ENCODE results near the gene TBC1D7.

TBC1D7 gene

GRCh38 chr6:13328076-13328874, at the start of gene TBC1D7:
TBC1D7 (minus strand) TSS chr6:13328537; CDS start chr6:13326898, 1,639 bp downstream.
- peaks cover 30% of the 10 kb centered on the region for H3K4me1 Mint-ChIP-seq (ENCODE audit: low read depth)
- peak within 1 kb of the TSS; percentile 94 for H3K4me3 Mint-ChIP-seq
- peak within 1 kb of the TSS; percentile 95 for H3K27ac Mint-ChIP-seq
- H3K9me3 Mint-ChIP-seq (ENCODE audit: low read depth): no peaks in the 10 kb centered on the region
- peaks cover 7% of the 10 kb centered on the region for H3K36me3 Mint-ChIP-seq
- H3K27me3 Mint-ChIP-seq: no peaks in the 10 kb centered on the region

GRCh38 chr6:13377054-13377758, 48.9 kb upstream of the TBC1D7 start:
- peaks cover 23% of the 10 kb centered on the region for H3K4me1 Mint-ChIP-seq (ENCODE audit: low read depth)
- H3K27ac Mint-ChIP-seq: no peak overlapping the region
- no peaks in the 10 kb centered on the region for H3K9me3 Mint-ChIP-seq (ENCODE audit: low read depth)
- H3K4me3 Mint-ChIP-seq: no peak overlapping the region
- H3K27me3 Mint-ChIP-seq: no peaks in the 10 kb centered on the region
- H3K36me3 Mint-ChIP-seq: peaks cover 5% of the 10 kb centered on the region

GRCh38 chr6:13375360-13375878, 47.1 kb upstream of the TBC1D7 start:
- peaks cover 5% of the 10 kb centered on the region for H3K36me3 Mint-ChIP-seq
- peak overlapping the region; percentile 44 for H3K4me3 Mint-ChIP-seq
- H3K27ac Mint-ChIP-seq: peak overlapping the region; percentile 78
- no peaks in the 10 kb centered on the region for H3K9me3 Mint-ChIP-seq (ENCODE audit: low read depth)
- H3K4me1 Mint-ChIP-seq (ENCODE audit: low read depth): peaks cover 23% of the 10 kb centered on the region
- no peaks in the 10 kb centered on the region for H3K27me3 Mint-ChIP-seq

- H3K36me3 Mint-ChIP-seq: peaks cover 4% of the 10 kb centered on the region
- no peak overlapping the region for H3K27ac Mint-ChIP-seq
- H3K9me3 Mint-ChIP-seq (ENCODE audit: low read depth): no peaks in the 10 kb centered on the region
- peaks cover 23% of the 10 kb centered on the region for H3K4me1 Mint-ChIP-seq (ENCODE audit: low read depth)
- no peaks in the 10 kb centered on the region for H3K27me3 Mint-ChIP-seq
- no peak overlapping the region for H3K4me3 Mint-ChIP-seq
These were observed 45.6 kb upstream of the TBC1D7 start for GRCh38 chr6:13373919-13374318.

- Mint-ChIP-seq H3K27me3 (no peaks in the 10 kb centered on the region), H3K4me1 (ENCODE audit: low read depth) (peaks cover 23% of the 10 kb centered on the region), H3K9me3 (ENCODE audit: low read depth) (no peaks in the 10 kb centered on the region), H3K27ac (no peak overlapping the region), H3K4me3 (no peak overlapping the region), H3K36me3 (peaks cover 3% of the 10 kb centered on the region)
These were observed 45.1 kb upstream of the TBC1D7 start for GRCh38 chr6:13373488-13373886.

GRCh38 chr6:13372688-13373487, 44.6 kb upstream of the TBC1D7 start:
- Mint-ChIP-seq H3K9me3 (ENCODE audit: low read depth) (no peaks in the 10 kb centered on the region), H3K4me3 (no peak overlapping the region), H3K36me3 (peaks cover 3% of the 10 kb centered on the region), H3K27ac (no peak overlapping the region), H3K27me3 (no peaks in the 10 kb centered on the region), H3K4me1 (ENCODE audit: low read depth) (peaks cover 23% of the 10 kb centered on the region)

GRCh38 chr6:13372076-13372475, 43.7 kb upstream of the TBC1D7 start:
- peaks cover 3% of the 10 kb centered on the region for H3K36me3 Mint-ChIP-seq
- H3K9me3 Mint-ChIP-seq (ENCODE audit: low read depth): no peaks in the 10 kb centered on the region

GRCh38 chr6:13371421-13372072, 43.2 kb upstream of the TBC1D7 start:
- peaks cover 23% of the 10 kb centered on the region for H3K4me1 Mint-ChIP-seq (ENCODE audit: low read depth)
- H3K9me3 Mint-ChIP-seq (ENCODE audit: low read depth): no peaks in the 10 kb centered on the region
- H3K27ac Mint-ChIP-seq: no peak overlapping the region
- H3K4me3 Mint-ChIP-seq: no peak overlapping the region
- peaks cover 3% of the 10 kb centered on the region for H3K36me3 Mint-ChIP-seq
- no peaks in the 10 kb centered on the region for H3K27me3 Mint-ChIP-seq

More at GRCh38 chr6:13372076-13372475, 43.7 kb upstream of the TBC1D7 start:
- no peak overlapping the region for H3K27ac Mint-ChIP-seq
- peaks cover 23% of the 10 kb centered on the region for H3K4me1 Mint-ChIP-seq (ENCODE audit: low read depth)
- H3K4me3 Mint-ChIP-seq: no peak overlapping the region
- H3K27me3 Mint-ChIP-seq: no peaks in the 10 kb centered on the region

- peaks cover 19% of the 10 kb centered on the region for H3K4me1 Mint-ChIP-seq (ENCODE audit: low read depth)
- H3K9me3 Mint-ChIP-seq (ENCODE audit: low read depth): no peaks in the 10 kb centered on the region
- no peaks in the 10 kb centered on the region for H3K27me3 Mint-ChIP-seq
- H3K27ac Mint-ChIP-seq: no peak overlapping the region
- H3K4me3 Mint-ChIP-seq: no peak overlapping the region
- H3K36me3 Mint-ChIP-seq: peaks cover 3% of the 10 kb centered on the region
These were observed 42.3 kb upstream of the TBC1D7 start for GRCh38 chr6:13370623-13371022.

- H3K9me3 Mint-ChIP-seq (ENCODE audit: low read depth): no peaks in the 10 kb centered on the region
- no peaks in the 10 kb centered on the region for H3K27me3 Mint-ChIP-seq
- no peak overlapping the region for H3K4me3 Mint-ChIP-seq
- peaks cover 11% of the 10 kb centered on the region for H3K4me1 Mint-ChIP-seq (ENCODE audit: low read depth)
- no peak overlapping the region for H3K27ac Mint-ChIP-seq
- peaks cover 3% of the 10 kb centered on the region for H3K36me3 Mint-ChIP-seq
These were observed 41.3 kb upstream of the TBC1D7 start for GRCh38 chr6:13369591-13369990.

GRCh38 chr6:13368731-13369115, 40.4 kb upstream of the TBC1D7 start:
- Mint-ChIP-seq H3K27me3 (no peaks in the 10 kb centered on the region), H3K4me3 (no peak overlapping the region), H3K27ac (no peak overlapping the region), H3K36me3 (peaks cover 3% of the 10 kb centered on the region), H3K9me3 (ENCODE audit: low read depth) (no peaks in the 10 kb centered on the region), H3K4me1 (ENCODE audit: low read depth) (peaks cover 9% of the 10 kb centered on the region)

GRCh38 chr6:13368079-13368730, 39.9 kb upstream of the TBC1D7 start:
- no peaks in the 10 kb centered on the region for H3K27me3 Mint-ChIP-seq

GRCh38 chr6:13367396-13367795, 39.1 kb upstream of the TBC1D7 start:
- peaks cover 2% of the 10 kb centered on the region for H3K36me3 Mint-ChIP-seq
- no peaks in the 10 kb centered on the region for H3K4me1 Mint-ChIP-seq (ENCODE audit: low read depth)
- no peaks in the 10 kb centered on the region for H3K9me3 Mint-ChIP-seq (ENCODE audit: low read depth)
- no peaks in the 10 kb centered on the region for H3K27me3 Mint-ChIP-seq
- no peak overlapping the region for H3K27ac Mint-ChIP-seq
- no peak overlapping the region for H3K4me3 Mint-ChIP-seq

More at GRCh38 chr6:13368079-13368730, 39.9 kb upstream of the TBC1D7 start:
- H3K36me3 Mint-ChIP-seq: peaks cover 3% of the 10 kb centered on the region
- H3K4me1 Mint-ChIP-seq (ENCODE audit: low read depth): peaks cover 4% of the 10 kb centered on the region
- H3K4me3 Mint-ChIP-seq: no peak overlapping the region
- H3K27ac Mint-ChIP-seq: no peak overlapping the region
- H3K9me3 Mint-ChIP-seq (ENCODE audit: low read depth): no peaks in the 10 kb centered on the region

- Mint-ChIP-seq H3K27ac (no peak overlapping the region), H3K36me3 (peaks cover 2% of the 10 kb centered on the region), H3K4me3 (no peak overlapping the region), H3K27me3 (no peaks in the 10 kb centered on the region), H3K9me3 (ENCODE audit: low read depth) (no peaks in the 10 kb centered on the region), H3K4me1 (ENCODE audit: low read depth) (peaks cover 2% of the 10 kb centered on the region)
These were observed 37.0 kb upstream of the TBC1D7 start for GRCh38 chr6:13365320-13365719.

Measured in activated naive CD8-positive, alpha-beta T cell (primary cell).